Activated gamma-delta T cell treated with anti-CD3 and anti-CD28 coated beads, Interleukin-2, amount 50 U/mL, for 16 hours (primary cell): ENCODE measurements around the gene GSTM1.

Experiments
- DNase-seq: peaks from one replicate; pipeline ENCODE4 v3.0.0-alpha.2; 2020; ENCODE audit warnings: low read depth

Gene GSTM1

GRCh38 chr1:109687641-109688499 lies at the start of gene GSTM1:
GSTM1 (plus strand) TSS chr1:109687817; CDS start chr1:109687874, 57 bp downstream.
- DNase-seq, result peak; percentile 74

- DNase-seq, result no peak
Observed at GRCh38 chr1:109639063-109639840, 48.4 kb upstream of the GSTM1 start.

GRCh38 chr1:109639841-109640184 lies 47.8 kb upstream of the GSTM1 start:
- DNase-seq, result no peak

GRCh38 chr1:109640285-109640865 lies 47.2 kb upstream of the GSTM1 start:
- peak; percentile 90 for DNase-seq

GRCh38 chr1:109641078-109641740 lies 46.4 kb upstream of the GSTM1 start:
- no peak for DNase-seq

GRCh38 chr1:109641861-109642260 lies 45.8 kb upstream of the GSTM1 start:
- no peak for DNase-seq

- DNase-seq, result no peak
Observed at GRCh38 chr1:109642626-109643025, 45.0 kb upstream of the GSTM1 start.

GRCh38 chr1:109643385-109644230 lies 44.0 kb upstream of the GSTM1 start:
- DNase-seq, result peak; percentile 84

- DNase-seq, result no peak
Observed at GRCh38 chr1:109644670-109645069, 42.9 kb upstream of the GSTM1 start.

- DNase-seq, result no peak
Observed at GRCh38 chr1:109649491-109649914, 38.1 kb upstream of the GSTM1 start.

GRCh38 chr1:109650609-109651008 lies 37.0 kb upstream of the GSTM1 start:
- no peak for DNase-seq

GRCh38 chr1:109652402-109652801 lies 35.2 kb upstream of the GSTM1 start:
- DNase-seq, result no peak

- DNase-seq, result no peak
Observed at GRCh38 chr1:109653306-109653705, 34.3 kb upstream of the GSTM1 start.

- DNase-seq, result no peak
Observed at GRCh38 chr1:109654519-109654918, 33.1 kb upstream of the GSTM1 start.

- peak; percentile 47 for DNase-seq
Observed at GRCh38 chr1:109655615-109656519, 31.8 kb upstream of the GSTM1 start, which contains the start of gene GSTM4. GSTM4 (plus strand) TSS chr1:109656099; CDS start chr1:109656390, 291 bp downstream.

- DNase-seq, result no peak
Observed at GRCh38 chr1:109657395-109657794, 30.2 kb upstream of the GSTM1 start.

- DNase-seq, result no peak
Observed at GRCh38 chr1:109657970-109658369, 29.6 kb upstream of the GSTM1 start.

GRCh38 chr1:109658533-109659042 lies 29.0 kb upstream of the GSTM1 start:
- no peak for DNase-seq

- no peak for DNase-seq
Observed at GRCh38 chr1:109659145-109659544, 28.5 kb upstream of the GSTM1 start.
